Keratinocyte (primary cell): ENCODE results near the gene EMX1.

Experiments used
- EZH2 ChIP-seq: IDR thresholded peaks from one replicate; pipeline ENCODE4 v1.6.1; 2012; ENCODE audit warnings: inconsistent platforms, mild to moderate bottlenecking, low read length, moderate library complexity
- TF ChIP-seq, protein P1 (sequence below), 3 experiments: IDR thresholded peaks in 1 of 3; conservative IDR thresholded peaks in 1 of 3; optimal IDR thresholded peaks in 1 of 3; 2 replicates in 2 of 3; 3 replicates in 1 of 3; pipeline versions ENCODE3 to v1.5.1; 2011; ENCODE audit warnings: low read length in 3 of 3, mild to moderate bottlenecking in 3 of 3, moderate library complexity in 2 of 3, control low read depth in 1 of 3, inconsistent platforms in 1 of 3; ENCODE audit not compliant: insufficient read depth in 2 of 3; ENCODE audit errors: extremely low read depth in 1 of 3

DNA sequence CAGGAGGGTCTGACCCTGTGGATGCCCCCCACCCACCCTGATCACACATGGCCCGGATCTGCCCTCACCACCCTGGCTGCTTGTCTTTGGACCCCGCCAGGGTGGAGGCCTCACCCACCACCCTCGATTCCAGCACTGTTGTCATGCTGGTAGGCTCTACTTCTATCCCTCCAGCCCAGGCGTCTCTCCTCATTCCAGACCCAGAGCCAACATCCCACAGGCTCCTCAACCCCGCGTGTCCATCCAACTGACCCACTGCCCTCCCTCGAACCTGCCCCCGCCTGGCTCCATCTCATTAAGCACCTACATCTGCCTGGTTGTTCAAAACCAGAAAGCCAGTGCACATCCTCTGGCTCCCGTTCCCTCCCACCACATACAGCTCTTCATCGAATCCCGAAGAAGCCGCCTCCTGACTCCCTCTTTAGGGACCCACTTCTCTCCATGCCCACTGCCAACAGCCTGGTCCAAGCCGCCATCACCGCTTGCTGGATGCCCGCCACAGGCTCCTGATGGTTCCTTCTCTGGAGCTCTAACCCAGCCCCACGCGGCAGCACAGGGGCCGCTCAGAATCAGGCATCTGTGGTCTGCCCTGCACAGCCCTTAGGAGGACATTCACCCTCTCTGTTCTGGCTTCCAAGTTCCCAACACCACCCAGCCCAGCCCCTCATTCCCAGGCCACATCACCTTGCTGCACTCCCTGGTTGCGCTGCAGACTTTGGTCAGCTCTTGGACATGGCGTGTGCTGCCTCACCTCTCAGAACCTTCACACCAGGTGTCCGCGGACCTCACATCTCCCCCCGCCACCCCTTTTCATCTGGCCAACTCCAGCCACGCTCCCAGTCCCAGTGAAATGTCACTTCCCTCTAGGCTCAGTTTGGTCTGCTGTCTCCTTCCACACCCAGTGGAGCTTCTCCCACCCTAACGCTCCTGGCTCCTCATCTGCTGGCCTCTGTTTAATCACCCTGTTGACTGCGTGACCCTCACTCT, 43.0 kb downstream of the EMX1 start:
- TF ChIP-seq EZH2 = no peak
- TF ChIP-seq, protein P1, sequence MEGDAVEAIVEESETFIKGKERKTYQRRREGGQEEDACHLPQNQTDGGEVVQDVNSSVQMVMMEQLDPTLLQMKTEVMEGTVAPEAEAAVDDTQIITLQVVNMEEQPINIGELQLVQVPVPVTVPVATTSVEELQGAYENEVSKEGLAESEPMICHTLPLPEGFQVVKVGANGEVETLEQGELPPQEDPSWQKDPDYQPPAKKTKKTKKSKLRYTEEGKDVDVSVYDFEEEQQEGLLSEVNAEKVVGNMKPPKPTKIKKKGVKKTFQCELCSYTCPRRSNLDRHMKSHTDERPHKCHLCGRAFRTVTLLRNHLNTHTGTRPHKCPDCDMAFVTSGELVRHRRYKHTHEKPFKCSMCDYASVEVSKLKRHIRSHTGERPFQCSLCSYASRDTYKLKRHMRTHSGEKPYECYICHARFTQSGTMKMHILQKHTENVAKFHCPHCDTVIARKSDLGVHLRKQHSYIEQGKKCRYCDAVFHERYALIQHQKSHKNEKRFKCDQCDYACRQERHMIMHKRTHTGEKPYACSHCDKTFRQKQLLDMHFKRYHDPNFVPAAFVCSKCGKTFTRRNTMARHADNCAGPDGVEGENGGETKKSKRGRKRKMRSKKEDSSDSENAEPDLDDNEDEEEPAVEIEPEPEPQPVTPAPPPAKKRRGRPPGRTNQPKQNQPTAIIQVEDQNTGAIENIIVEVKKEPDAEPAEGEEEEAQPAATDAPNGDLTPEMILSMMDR (optimal IDR thresholded peaks at IDR 0.05 in 1 of 3, IDR thresholded peaks at IDR 0.05 in 1 of 3, conservative IDR thresholded peaks at IDR 0.05 in 1 of 3; ENCODE audit: extremely low read depth in 1 of 3, insufficient read depth in 2 of 3, low read length in 3 of 3) = no peak
